Measurements from ENCODE around the gene RDH5.
A peak's percentile ranks its signal among the peaks of the same experiment; 100 is the strongest.

The RDH5 gene

GRCh38 chr12:55715169-55715764 lies 4.9 kb upstream of the RDH5 start:
- peaks cover 38% of the 10 kb centered on the region for H3K36me3 Mint-ChIP-seq (ENCODE audit: low read depth)
- no peak for DNase-seq
- no peaks in the 10 kb centered on the region for H3K27me3 Mint-ChIP-seq
- H3K27ac Mint-ChIP-seq: peak overlapping the region; percentile 97
- no peaks in the 10 kb centered on the region for H3K9me3 Mint-ChIP-seq
- H3K4me1 Mint-ChIP-seq (ENCODE audit: low read depth): peaks cover 38% of the 10 kb centered on the region
- peak overlapping the region; percentile 91 for H3K4me3 Mint-ChIP-seq

GRCh38 chr12:55715833-55716581 lies 4.2 kb upstream of the RDH5 start, which contains the start of gene BLOC1S1:
TSS of gene BLOC1S1 (plus strand) at chr12:55716046. CDS start at chr12:55716052, 6 bp downstream.
- peak; percentile 95 for DNase-seq
- H3K36me3 Mint-ChIP-seq (ENCODE audit: low read depth): peaks cover 40% of the 10 kb centered on the region
- peak within 1 kb of the TSS; percentile 97 for H3K27ac Mint-ChIP-seq
- H3K4me1 Mint-ChIP-seq (ENCODE audit: low read depth): peaks cover 44% of the 10 kb centered on the region
- no peaks in the 10 kb centered on the region for H3K27me3 Mint-ChIP-seq
- H3K9me3 Mint-ChIP-seq: no peaks in the 10 kb centered on the region
- H3K4me3 Mint-ChIP-seq: peak within 1 kb of the TSS; percentile 91

- H3K9me3 Mint-ChIP-seq: no peaks in the 10 kb centered on the region
- H3K27ac Mint-ChIP-seq: peak overlapping the region; percentile 97
- peaks cover 44% of the 10 kb centered on the region for H3K4me1 Mint-ChIP-seq (ENCODE audit: low read depth)
- peaks cover 41% of the 10 kb centered on the region for H3K36me3 Mint-ChIP-seq (ENCODE audit: low read depth)
- H3K4me3 Mint-ChIP-seq: peak overlapping the region; percentile 91
- no peak for DNase-seq
- H3K27me3 Mint-ChIP-seq: no peaks in the 10 kb centered on the region
Observed at GRCh38 chr12:55716582-55716957, 3.6 kb upstream of the RDH5 start.

GRCh38 chr12:55717011-55718007 lies 2.9 kb upstream of the RDH5 start:
- H3K4me3 Mint-ChIP-seq: peak overlapping the region; percentile 91
- no peaks in the 10 kb centered on the region for H3K9me3 Mint-ChIP-seq
- peak overlapping the region; percentile 97 for H3K27ac Mint-ChIP-seq
- peaks cover 44% of the 10 kb centered on the region for H3K4me1 Mint-ChIP-seq (ENCODE audit: low read depth)
- no peaks in the 10 kb centered on the region for H3K27me3 Mint-ChIP-seq
- H3K36me3 Mint-ChIP-seq (ENCODE audit: low read depth): peaks cover 45% of the 10 kb centered on the region
- DNase-seq: no peak

- Mint-ChIP-seq H3K27ac (peak overlapping the region; percentile 97), H3K4me1 (ENCODE audit: low read depth) (peaks cover 44% of the 10 kb centered on the region), H3K4me3 (peak overlapping the region; percentile 91), H3K36me3 (ENCODE audit: low read depth) (peaks cover 46% of the 10 kb centered on the region), H3K9me3 (no peaks in the 10 kb centered on the region), H3K27me3 (no peaks in the 10 kb centered on the region)
- DNase-seq: no peak
Observed at GRCh38 chr12:55718015-55718414, 2.2 kb upstream of the RDH5 start.

- Mint-ChIP-seq H3K27me3 (no peaks in the 10 kb centered on the region), H3K36me3 (ENCODE audit: low read depth) (peaks cover 53% of the 10 kb centered on the region), H3K27ac (peak overlapping the region; percentile 97), H3K4me3 (no peak overlapping the region), H3K4me1 (ENCODE audit: low read depth) (peaks cover 44% of the 10 kb centered on the region), H3K9me3 (no peaks in the 10 kb centered on the region)
- no peak for DNase-seq
Observed at GRCh38 chr12:55718624-55719275, 1.4 kb upstream of the RDH5 start.

- no peak for DNase-seq
- peaks cover 44% of the 10 kb centered on the region for H3K4me1 Mint-ChIP-seq (ENCODE audit: low read depth)
- peaks cover 59% of the 10 kb centered on the region for H3K36me3 Mint-ChIP-seq (ENCODE audit: low read depth)
- peak overlapping the region; percentile 60 for H3K27ac Mint-ChIP-seq
- no peak overlapping the region for H3K4me3 Mint-ChIP-seq
- no peaks in the 10 kb centered on the region for H3K9me3 Mint-ChIP-seq
- no peaks in the 10 kb centered on the region for H3K27me3 Mint-ChIP-seq
Observed at GRCh38 chr12:55719371-55719770, 822 bp upstream of the RDH5 start.

- H3K4me1 Mint-ChIP-seq (ENCODE audit: low read depth): peaks cover 42% of the 10 kb centered on the region
- peak overlapping the region; percentile 29 for H3K27ac Mint-ChIP-seq
- no peaks in the 10 kb centered on the region for H3K27me3 Mint-ChIP-seq
- DNase-seq: no peak
- peaks cover 72% of the 10 kb centered on the region for H3K36me3 Mint-ChIP-seq (ENCODE audit: low read depth)
- H3K9me3 Mint-ChIP-seq: no peaks in the 10 kb centered on the region
- no peak overlapping the region for H3K4me3 Mint-ChIP-seq
Observed at GRCh38 chr12:55720894-55721444, 776 bp downstream of the RDH5 start.

- Mint-ChIP-seq H3K27me3 (no peaks in the 10 kb centered on the region), H3K4me1 (ENCODE audit: low read depth) (peaks cover 45% of the 10 kb centered on the region), H3K36me3 (ENCODE audit: low read depth) (peaks cover 73% of the 10 kb centered on the region), H3K27ac (peak overlapping the region; percentile 63), H3K4me3 (no peak overlapping the region), H3K9me3 (no peaks in the 10 kb centered on the region)
- no peak for DNase-seq
Observed at GRCh38 chr12:55721601-55722213, 1.5 kb downstream of the RDH5 start.

GRCh38 chr12:55722948-55723347 lies 2.8 kb downstream of the RDH5 start:
- peaks cover 71% of the 10 kb centered on the region for H3K36me3 Mint-ChIP-seq (ENCODE audit: low read depth)
- no peaks in the 10 kb centered on the region for H3K27me3 Mint-ChIP-seq
- peak overlapping the region; percentile 58 for H3K27ac Mint-ChIP-seq
- DNase-seq: no peak
- no peak overlapping the region for H3K4me3 Mint-ChIP-seq
- H3K4me1 Mint-ChIP-seq (ENCODE audit: low read depth): peaks cover 45% of the 10 kb centered on the region
- no peaks in the 10 kb centered on the region for H3K9me3 Mint-ChIP-seq

GRCh38 chr12:55723516-55724225 lies 3.5 kb downstream of the RDH5 start:
- H3K4me1 Mint-ChIP-seq (ENCODE audit: low read depth): peaks cover 39% of the 10 kb centered on the region
- peaks cover 63% of the 10 kb centered on the region for H3K36me3 Mint-ChIP-seq (ENCODE audit: low read depth)
- H3K4me3 Mint-ChIP-seq: no peak overlapping the region
- H3K9me3 Mint-ChIP-seq: no peaks in the 10 kb centered on the region
- H3K27ac Mint-ChIP-seq: no peak overlapping the region
- H3K27me3 Mint-ChIP-seq: no peaks in the 10 kb centered on the region
- no peak for DNase-seq

GRCh38 chr12:55724226-55724939 lies 4.2 kb downstream of the RDH5 start:
- H3K4me3 Mint-ChIP-seq: no peak overlapping the region
- peaks cover 60% of the 10 kb centered on the region for H3K36me3 Mint-ChIP-seq (ENCODE audit: low read depth)
- peaks cover 38% of the 10 kb centered on the region for H3K4me1 Mint-ChIP-seq (ENCODE audit: low read depth)
- no peaks in the 10 kb centered on the region for H3K27me3 Mint-ChIP-seq
- DNase-seq: peak; percentile 72
- peak overlapping the region; percentile 77 for H3K27ac Mint-ChIP-seq
- H3K9me3 Mint-ChIP-seq: no peaks in the 10 kb centered on the region
